Raji (cell line): ENCODE measurements around the gene EYA2.

ENCODE experiments used
- POLR2A ChIP-seq: IDR thresholded peaks from 2 replicates; pipeline ENCODE4 v1.6.1; 2011; ENCODE audit warnings: low read depth, low read length, control low read depth; ENCODE audit not compliant: insufficient read depth

Gene EYA2

DNA sequence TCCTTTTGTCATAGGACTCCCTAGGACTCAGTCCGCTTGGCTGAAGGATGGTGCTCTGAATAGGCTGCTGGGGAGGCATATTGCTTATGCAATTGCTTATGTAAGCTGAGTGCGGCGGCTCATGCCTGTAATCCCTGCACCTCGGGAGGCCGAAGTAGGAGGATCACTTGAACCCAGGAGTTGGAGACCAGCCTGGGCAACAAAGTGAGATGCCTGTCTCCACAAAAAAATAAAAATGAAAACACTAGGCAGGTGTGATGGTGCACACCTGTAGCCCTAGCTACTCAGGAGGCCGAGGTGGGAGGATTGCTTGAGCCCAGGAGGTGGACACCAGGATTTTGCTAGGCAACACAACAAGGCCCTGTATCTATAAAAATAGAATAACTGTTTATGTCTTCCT is 81.3 kb downstream of the EYA2 start:
- no peak for TF ChIP-seq POLR2A

DNA sequence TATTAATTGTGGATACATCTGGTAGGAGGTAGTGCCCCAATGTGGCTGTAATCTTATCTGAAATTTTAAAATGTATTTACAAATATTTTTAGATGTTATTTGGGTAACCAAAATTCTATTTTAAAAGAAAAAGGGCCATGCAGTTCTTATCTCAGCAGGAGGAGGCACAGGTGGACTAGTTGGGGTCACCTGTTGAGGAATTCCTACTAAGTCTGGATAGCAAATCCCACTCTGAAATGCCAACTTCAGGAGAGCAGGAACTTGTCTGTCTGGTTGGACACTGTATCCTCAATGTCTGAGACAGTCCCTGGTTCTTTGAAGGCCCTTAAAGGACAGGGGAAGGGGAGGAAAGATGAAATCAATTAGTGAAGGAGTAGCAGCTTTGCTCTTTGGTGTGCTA is 82.6 kb downstream of the EYA2 start:
- TF ChIP-seq POLR2A = no peak

DNA sequence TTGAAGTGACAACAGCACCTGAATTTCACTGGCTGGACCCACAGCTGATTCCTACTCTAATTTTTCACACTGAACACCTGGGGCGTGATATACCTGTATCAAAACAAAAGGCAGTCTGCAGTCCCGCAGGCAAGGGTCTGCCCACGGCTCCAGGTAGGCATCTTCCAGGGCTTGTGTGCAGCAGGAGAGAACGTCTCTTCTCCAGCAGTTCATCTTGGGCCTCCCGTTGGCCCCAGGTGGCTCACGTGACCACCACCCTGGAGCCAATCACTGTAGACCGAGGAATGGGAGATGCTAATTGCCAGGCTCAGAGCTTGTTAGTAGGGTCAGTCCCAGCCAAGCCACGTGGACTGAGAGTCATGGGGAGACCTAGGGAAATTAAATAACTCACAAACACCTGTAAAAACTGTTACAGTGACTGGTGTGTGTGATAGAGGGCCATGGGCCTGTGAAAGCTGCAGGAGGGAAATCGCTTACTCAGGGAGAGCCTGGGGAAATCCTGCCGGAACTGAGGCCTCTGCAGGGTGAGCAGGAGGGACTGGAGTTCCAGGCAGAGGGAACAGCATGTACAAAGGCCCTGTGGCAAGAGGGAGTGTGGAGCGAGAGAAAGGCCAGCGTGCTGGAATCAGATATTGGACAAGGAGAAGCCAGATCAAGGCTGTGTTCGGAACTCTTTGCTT is 83.4 kb downstream of the EYA2 start:
- TF ChIP-seq POLR2A = no peak

DNA sequence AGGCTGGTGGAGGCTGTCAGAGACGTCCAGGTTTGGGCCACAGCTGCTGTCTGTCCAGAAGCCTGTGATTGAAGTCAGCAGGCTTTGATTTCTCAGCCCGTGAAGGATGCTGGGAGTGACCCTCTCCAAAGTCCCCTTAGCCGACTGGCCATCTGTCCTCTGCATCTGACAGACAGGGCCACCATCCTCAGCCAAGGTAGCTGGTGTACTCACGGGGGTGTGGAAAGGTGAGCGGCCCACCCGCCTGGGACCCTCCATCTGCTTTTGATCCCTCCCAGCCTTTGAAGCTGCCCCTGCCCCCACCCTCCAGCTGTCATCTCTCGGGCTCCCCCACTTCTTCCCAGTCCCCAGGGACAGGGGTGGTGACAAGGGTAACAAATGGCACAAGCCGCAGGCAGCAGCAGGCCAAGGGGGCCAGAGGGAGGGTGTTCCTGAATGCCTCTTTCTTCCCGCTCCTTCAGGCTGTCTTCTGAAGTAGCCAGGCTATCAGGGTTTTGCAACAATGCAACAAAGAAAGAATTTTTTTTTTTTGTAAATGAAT is 84.4 kb downstream of the EYA2 start:
- TF ChIP-seq POLR2A = no peak

DNA sequence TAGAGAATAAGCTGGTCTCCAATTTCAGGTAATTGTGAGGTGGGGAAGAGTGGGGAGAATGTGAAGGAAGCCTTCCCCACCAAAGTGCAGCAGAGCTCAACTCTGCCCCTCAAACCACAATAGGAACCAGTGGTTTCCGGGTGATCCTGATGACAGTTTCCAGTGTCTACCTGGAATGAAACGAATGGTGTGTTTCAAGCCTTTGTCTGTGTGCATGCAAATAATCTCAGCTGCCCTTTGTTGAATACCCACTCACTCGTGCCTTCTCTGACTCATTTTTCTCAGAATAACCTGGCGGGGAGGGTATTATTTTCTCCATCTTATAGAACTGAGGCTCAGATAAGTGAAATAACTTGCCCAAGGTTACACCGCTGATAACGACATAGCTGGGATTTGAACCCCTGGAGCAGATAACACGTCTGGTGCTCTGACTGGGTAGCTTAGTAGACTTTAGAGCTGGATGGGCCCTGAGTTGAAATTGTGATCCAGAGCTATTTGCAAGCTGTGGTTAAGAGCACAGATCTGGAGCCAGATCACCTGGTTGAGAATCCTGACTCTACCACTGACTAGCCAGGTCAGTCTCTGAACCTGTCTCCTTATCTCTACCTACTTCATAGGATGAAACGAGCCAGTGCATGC is 85.1 kb downstream of the EYA2 start:
- no peak for TF ChIP-seq POLR2A

DNA sequence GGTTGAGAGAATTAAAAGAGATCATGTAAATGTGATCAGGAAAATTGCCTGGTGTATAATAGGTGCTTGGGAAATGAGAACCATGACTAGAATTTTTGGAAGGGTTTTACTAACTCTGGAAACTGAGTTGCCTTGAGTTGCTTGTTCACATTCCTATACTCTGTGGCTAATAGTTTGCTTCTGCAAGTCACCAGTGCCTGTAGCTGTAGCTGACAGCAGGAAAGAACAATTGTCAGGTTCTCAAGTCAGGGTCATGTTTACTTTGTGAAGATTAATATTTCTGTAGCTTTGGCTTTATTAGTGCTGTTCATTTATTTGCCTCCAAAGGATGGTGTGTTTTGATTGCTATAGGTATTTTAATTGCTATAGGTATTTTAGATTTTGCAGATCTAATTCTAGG is 86.5 kb downstream of the EYA2 start:
- TF ChIP-seq POLR2A = no peak

DNA sequence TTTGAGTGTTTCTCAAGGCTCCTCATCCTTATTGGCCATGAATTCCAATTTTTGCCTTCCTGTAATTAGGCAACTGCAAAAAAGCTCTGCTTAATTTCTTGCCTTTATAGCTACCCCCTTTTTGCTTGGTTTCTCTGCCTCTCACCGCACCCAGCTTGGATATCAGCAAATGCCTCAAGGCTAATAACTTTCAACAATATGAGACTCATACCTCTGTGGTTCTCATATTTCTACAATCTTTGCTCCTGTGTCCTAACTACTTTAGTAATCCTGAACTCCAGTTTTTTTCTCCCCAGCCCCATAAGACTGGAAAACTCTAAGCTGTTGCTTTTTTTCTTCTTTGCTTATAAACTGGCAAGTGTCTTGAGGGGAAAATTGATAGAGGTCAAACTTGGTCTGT is 88.8 kb downstream of the EYA2 start:
- no peak for TF ChIP-seq POLR2A

DNA sequence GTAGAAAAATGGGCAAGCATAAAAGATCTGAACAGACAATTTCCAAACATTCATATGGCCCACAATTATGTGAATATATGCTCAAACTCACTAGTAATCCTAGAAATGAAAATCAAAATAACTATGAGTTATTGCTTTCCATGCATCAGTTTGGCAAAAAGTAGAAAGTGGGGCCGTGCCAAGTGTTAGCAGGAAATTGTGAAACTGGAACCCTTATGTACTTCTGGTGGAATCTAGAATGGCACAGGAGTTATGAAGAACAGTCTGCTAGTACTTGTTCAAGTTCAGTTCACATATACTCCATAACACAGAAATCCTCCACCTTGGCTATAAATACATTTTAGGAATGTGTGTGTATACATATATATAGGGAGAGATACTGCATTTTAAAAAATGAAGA is 89.8 kb downstream of the EYA2 start:
- TF ChIP-seq POLR2A = no peak

DNA sequence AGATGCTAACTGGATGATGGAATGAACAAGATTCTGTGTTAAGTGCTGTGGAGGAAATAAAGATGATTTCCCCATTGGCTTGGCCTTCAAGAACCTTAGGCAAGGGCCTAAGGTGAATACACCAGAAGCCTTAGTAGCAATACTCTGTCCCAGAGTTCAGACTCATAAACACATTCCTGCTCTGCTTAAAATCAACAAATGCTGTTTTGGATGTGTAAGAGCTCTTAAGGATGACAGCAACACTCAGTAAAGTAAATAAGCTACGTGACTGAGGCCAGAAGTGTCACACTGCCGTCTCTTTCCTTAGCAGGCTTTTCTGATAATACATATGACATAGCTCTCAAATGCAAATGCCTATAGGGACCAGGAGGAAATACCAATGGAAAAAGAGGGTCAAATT is 90.6 kb downstream of the EYA2 start:
- no peak for TF ChIP-seq POLR2A

DNA sequence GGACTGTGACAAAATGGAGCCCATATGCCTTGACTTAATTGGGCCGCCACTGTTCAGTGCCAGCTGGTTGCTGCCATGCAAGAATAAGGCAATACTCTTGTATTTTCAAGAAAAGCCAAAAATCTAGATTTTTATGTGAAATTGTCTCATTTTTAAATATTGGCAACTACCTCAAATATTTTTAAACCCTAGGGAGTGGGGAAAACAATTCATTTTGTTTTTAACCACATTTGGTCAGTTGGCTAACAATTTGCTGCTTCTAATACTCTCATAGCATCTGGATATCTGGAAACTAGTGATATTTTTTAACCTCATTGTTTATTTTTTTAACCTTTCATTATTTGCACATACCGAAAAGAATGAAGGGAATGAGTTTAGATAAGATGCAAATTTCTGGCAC is 91.0 kb downstream of the EYA2 start:
- no peak for TF ChIP-seq POLR2A

DNA sequence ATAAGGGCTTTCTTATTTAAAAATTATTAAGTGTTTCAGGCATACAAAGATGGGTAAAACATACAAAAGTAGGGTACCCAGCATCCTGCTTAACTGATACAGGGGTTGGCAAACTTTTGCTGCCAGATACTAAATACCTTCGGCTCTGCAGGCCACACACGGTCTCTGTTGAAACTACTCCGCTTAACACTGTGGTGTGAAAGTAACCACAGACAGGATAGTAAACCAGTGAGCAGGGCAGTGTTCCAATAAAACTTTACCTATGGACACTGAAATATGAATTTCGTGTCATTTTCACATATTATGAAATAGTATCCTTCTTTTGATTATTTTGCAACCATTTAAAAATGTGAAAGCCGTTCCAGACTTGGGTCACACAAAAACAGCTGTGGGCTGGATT is 92.4 kb downstream of the EYA2 start:
- TF ChIP-seq POLR2A = no peak

DNA sequence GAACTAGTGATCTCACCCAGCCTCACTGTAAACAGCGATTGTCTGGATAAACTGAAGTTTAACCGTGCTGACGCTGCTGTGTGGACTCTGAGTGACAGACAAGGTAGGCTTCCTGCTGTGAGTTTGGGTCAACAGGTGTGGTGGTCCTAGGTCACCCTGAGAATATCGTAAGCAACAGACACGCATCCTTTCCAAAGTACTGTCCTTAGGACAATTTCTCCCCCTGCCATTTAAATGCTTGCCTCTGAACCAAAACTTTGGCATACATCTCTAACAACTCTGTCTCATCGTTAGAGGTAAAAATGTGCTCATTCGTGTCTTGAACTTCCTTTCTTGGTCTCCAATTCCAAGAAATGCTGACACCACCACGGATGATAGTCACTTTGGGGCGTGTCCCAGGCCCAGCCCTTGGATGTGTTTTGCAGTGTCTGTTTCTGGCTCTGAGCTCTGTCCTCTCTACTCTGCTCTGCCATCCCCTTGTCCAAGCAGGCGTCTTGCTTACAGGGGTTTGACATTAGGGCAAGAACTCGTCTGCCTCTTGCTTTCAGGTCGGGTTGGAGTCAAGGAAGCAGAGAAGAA is 95.5 kb downstream of the EYA2 start:
- TF ChIP-seq POLR2A = no peak

DNA sequence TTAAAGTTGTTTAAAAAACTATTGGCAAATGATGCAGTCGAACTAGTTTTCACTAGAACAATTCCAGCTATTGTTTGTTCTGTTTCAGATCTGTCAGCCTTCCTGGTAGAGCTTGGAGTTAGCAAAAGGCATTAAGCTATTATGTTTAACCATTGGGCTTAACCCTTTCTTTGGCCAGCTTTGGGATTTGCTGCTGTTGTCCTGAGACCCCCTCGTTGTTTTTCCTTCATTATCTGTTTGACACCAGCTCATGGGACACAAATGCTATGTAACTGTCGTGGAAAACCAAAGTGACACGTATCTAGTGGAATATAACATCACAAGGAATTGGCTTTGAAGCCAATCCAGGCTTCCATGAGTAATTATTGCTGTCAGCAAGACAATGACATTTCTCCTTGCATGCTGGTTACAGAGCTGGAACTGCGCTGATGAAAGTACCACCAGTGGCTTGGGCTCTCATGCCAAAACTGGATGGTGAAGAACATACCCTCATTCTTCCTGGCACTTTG is 96.0 kb downstream of the EYA2 start:
- TF ChIP-seq POLR2A = no peak

DNA sequence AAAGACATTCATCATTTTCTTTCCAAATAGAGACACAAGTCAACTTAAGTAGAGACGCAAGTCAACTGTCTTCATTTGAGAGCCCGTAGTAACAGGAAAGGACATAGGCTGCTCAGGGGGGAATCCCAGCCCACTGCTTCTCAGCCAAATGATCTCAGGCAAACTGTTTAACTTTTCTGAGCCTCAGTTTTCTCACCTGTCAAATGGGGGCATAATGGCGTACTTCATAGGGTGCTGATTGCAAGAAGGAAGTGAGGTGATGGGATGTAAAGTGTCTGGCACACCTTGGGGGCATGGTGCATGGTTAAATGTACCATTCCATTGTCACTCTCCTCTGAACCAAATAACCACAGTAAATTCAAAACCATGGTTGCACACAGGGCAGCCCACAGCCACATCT is 96.5 kb downstream of the EYA2 start:
- no peak for TF ChIP-seq POLR2A

DNA sequence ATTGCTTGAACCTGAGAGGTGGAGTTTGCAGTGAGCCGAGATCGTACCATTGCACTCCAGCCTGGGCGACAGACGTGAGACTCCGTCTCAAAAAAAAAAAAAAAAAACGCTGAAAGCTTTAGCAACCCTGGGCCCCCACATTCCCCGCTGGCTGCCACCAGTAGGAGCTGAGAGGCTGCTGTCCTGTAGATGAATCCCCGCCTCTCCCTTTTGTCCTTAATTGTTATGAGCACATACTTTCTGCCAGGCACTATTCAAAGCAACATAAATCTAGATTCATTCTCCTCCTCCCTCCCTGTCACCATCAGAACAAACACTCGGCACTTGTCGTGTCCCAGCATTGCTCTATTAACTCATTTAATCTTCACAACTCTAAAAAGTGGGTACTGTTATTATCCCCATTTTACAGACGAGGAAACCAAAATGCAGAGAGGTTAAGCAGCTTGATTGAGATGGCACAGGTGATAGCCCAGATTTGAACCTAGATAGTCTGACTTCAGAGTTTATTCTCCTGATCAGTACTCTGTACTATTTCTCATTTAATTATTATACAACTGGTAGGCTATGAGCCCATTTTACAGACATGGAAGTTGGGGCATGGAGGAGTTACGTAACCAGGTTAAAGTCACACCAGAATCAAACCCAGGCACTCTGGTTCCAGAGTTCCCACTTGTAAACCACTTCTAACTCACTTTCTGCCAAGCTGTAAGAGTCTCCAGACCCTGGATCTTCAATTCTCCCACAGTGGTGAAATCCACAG is 97.4 kb downstream of the EYA2 start:
- TF ChIP-seq POLR2A = no peak
